A673 (cell line): Measurements from ENCODE around the gene FHIT. TPM values are rescaled to one million over a fixed set of nuclear protein-coding genes. Genes with fewer than 3 reads are reported as not detected.

ENCODE experiments used
- BruUV-seq: library from RNA; stranded (reverse); fragments of 400-500 nt; replicated peaks from 2 replicates; lab custom pipeline; 2021; lab: Mats Ljungman, UMichigan
- CTCF ChIA-PET: fragments of 300-600 bp; sonication (Branson Sonifier 250); formaldehyde crosslinking; loops from one replicate; lab custom pipeline; 2022; ENCODE audit warnings: antibody characterized with exemption; lab: Charles Lee
- POLR2A ChIA-PET: fragments of 300-600 bp; sonication (Branson Sonifier 250); formaldehyde crosslinking; loops from one replicate; lab custom pipeline; 2022; ENCODE audit warnings: antibody characterized with exemption; ENCODE audit not compliant: low non-redundant PET; lab: Charles Lee
- DNase-seq: peaks from one replicate; pipeline ENCODE4 v3.0.0-alpha.2; 2015; ENCODE audit warnings: low spot score
- H3K27ac ChIP-seq: fragments of 200-600 bp; sonication (generic); 2 replicates; pipeline ENCODE4 v1.5.1; 2016; ENCODE audit warnings: mixed run types, low read depth, mild to moderate bottlenecking, mixed read lengths, antibody characterized with exemption, low read length; ENCODE audit not compliant: poor library complexity, severe bottlenecking
- H3K27me3 ChIP-seq: fragments of 200-600 bp; sonication (generic); replicated peaks from 2 replicates; pipeline ENCODE4 v1.6.1; 2017; ENCODE audit warnings: mixed run types, low read depth, mild to moderate bottlenecking, mixed read lengths, antibody characterized with exemption, low read length; ENCODE audit not compliant: insufficient read depth, poor library complexity
- H3K36me3 ChIP-seq: fragments of 200-600 bp; sonication (generic); 2 replicates; pipeline ENCODE4 v1.6.1; 2016; ENCODE audit warnings: mixed run types, mild to moderate bottlenecking, mixed read lengths, antibody characterized with exemption, low read length; ENCODE audit not compliant: insufficient read depth, poor library complexity, severe bottlenecking
- H3K4me1 ChIP-seq: fragments of 200-600 bp; sonication (generic); 2 replicates; pipeline ENCODE4 v1.6.1; 2017; ENCODE audit warnings: mixed run types, mild to moderate bottlenecking, mixed read lengths, antibody characterized with exemption, low read length; ENCODE audit not compliant: insufficient read depth, poor library complexity, severe bottlenecking
- H3K4me3 ChIP-seq: fragments of 200-600 bp; sonication (generic); 2 replicates; pipeline ENCODE4 v1.5.1; 2016; ENCODE audit warnings: low read depth, mixed run types, mild to moderate bottlenecking, mixed read lengths, low read length; ENCODE audit not compliant: poor library complexity, severe bottlenecking
- H3K9me3 ChIP-seq: fragments of 200-600 bp; sonication (generic); 2 replicates; pipeline ENCODE4 v1.6.1; 2016; ENCODE audit warnings: mixed run types, low read depth, mild to moderate bottlenecking, mixed read lengths, antibody characterized with exemption, low read length; ENCODE audit not compliant: poor library complexity, severe bottlenecking
- CTCF ChIP-seq: fragments of 300-800, 200-600 bp; sonication (generic); conservative IDR thresholded peaks from 2 replicates; pipeline ENCODE4 v1.5.1; 2017; ENCODE audit warnings: low read depth, mild to moderate bottlenecking, antibody characterized with exemption, low read length, moderate library complexity, mixed read lengths
- EZH2 ChIP-seq: fragments of 200-600 bp; sonication (generic); IDR thresholded peaks from 2 replicates; pipeline ENCODE4 v1.6.1; 2017; ENCODE audit warnings: borderline replicate concordance, low read depth, mild to moderate bottlenecking, mixed read lengths, antibody characterized with exemption, low read length; ENCODE audit not compliant: poor library complexity, severe bottlenecking
- intact Hi-C: fragments of 100-400 bp; cut with micrococcal nuclease; formaldehyde crosslinking; loops from one replicate; pipeline ENCODE4 v1.10.0; 2022; ENCODE audit not compliant: unreplicated experiment
- total RNA-seq: library from RNA; stranded (reverse); gene quantifications from 2 replicates; pipeline ENCODE4 v1.2.3, GENCODE V29; 2021

FHIT gene
- total RNA-seq, 1 experiment from 2014 or later: not detected

GRCh38 chr3:60444898-60445437 lies 806.3 kb downstream of the FHIT start:
- no TSS peak for BruUV-seq
- Histone ChIP-seq H3K4me1 (no peaks in the 10 kb centered on the region), H3K27ac (no peak overlapping the region), H3K27me3 (no peaks in the 10 kb centered on the region), H3K9me3 (no peaks in the 10 kb centered on the region), H3K4me3 (no peak overlapping the region), H3K36me3 (no peaks in the 10 kb centered on the region)
- ChIA-PET CTCF (no interaction called here), POLR2A (no interaction called here)
- no peak for DNase-seq
- no peak for TF ChIP-seq EZH2
- no peak for TF ChIP-seq CTCF
- intact Hi-C loops: no loop called here

- TF ChIP-seq CTCF (no peak), EZH2 (no peak)
- no peak overlapping the region for H3K27ac ChIP-seq
- BruUV-seq: no TSS peak
- H3K4me1 ChIP-seq: no peaks in the 10 kb centered on the region
- CTCF ChIA-PET: no interaction called here
- no peaks in the 10 kb centered on the region for H3K9me3 ChIP-seq
- POLR2A ChIA-PET: no interaction called here
- intact Hi-C loops: no loop called here
- no peak overlapping the region for H3K4me3 ChIP-seq
- no peaks in the 10 kb centered on the region for H3K27me3 ChIP-seq
- no peaks in the 10 kb centered on the region for H3K36me3 ChIP-seq
- DNase-seq: no peak
Measured at GRCh38 chr3:60440869-60441268, 810.4 kb downstream of the FHIT start.

- Histone ChIP-seq H3K4me3 (no peak overlapping the region), H3K9me3 (no peaks in the 10 kb centered on the region), H3K36me3 (no peaks in the 10 kb centered on the region), H3K27me3 (no peaks in the 10 kb centered on the region), H3K27ac (no peak overlapping the region), H3K4me1 (no peaks in the 10 kb centered on the region)
- CTCF ChIA-PET: no interaction called here
- intact Hi-C loops: no loop called here
- POLR2A ChIA-PET: no interaction called here
- BruUV-seq: no TSS peak
- TF ChIP-seq CTCF (no peak), EZH2 (no peak)
- DNase-seq: no peak
Measured at GRCh38 chr3:60435941-60436650, 815.2 kb downstream of the FHIT start.
